Ishikawa (cell line): Measurements from ENCODE around the gene GRHPR.

Source experiments
- CEBPB ChIP-seq: IDR thresholded peaks from 2 replicates; pipeline ENCODE4 v1.6.1; 2012
- NFIC ChIP-seq: IDR thresholded peaks from 2 replicates; pipeline ENCODE4 v1.6.1; 2012
- TCF12 ChIP-seq: IDR thresholded peaks from 2 replicates; pipeline ENCODE4 v1.6.1; 2012; ENCODE audit warnings: low read depth
- TF ChIP-seq, protein P1 (sequence below): IDR thresholded peaks from 2 replicates; pipeline ENCODE4 v1.6.1; 2012
- TF ChIP-seq, protein P2 (sequence below): IDR thresholded peaks from 2 replicates; pipeline ENCODE4 v1.6.1; 2012; ENCODE audit warnings: low read depth, mild to moderate bottlenecking
- TF ChIP-seq, protein P3 (sequence below): IDR thresholded peaks from 2 replicates; pipeline ENCODE4 v1.6.1; 2012

DNA sequence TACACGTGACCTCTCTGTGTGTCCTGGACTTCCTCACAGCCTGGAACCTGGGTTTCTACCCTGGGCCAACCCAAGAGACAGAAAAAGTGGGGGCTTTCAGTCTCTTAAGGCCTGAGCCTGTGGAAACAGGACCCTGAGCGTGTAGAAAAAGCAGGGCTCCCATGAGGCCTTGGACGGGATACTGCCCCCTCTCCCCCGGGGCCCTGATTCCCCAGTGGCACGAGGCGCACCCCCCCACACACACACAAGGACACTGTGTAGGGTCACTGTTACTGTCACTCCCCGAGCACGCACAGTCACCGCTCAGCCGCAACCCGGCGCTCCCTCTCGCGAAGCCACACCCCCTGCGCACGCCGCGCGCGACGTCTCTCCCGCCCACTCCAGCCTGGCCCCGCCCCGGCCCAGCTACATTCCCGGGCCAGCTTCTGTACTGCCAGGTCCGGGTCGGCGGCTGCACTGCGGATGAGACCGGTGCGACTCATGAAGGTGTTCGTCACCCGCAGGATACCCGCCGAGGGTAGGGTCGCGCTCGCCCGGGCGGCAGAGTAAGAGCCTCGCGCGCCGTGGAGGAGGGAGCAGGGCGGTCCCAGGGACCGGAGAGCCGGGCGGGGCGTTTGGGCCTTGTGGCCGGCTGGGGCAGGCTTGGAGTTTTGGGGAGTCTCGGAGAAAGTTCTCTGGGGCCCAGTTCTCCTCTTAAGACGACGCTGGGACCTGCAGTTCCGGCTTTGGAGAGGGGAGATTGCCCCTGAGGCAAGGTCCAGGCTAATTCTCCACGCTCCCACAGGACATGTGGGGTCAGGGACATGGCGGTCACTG is at the start of gene GRHPR:
- TF ChIP-seq, protein P1, sequence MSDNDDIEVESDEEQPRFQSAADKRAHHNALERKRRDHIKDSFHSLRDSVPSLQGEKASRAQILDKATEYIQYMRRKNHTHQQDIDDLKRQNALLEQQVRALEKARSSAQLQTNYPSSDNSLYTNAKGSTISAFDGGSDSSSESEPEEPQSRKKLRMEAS = peak; percentile 68
- TF ChIP-seq, protein P2, sequence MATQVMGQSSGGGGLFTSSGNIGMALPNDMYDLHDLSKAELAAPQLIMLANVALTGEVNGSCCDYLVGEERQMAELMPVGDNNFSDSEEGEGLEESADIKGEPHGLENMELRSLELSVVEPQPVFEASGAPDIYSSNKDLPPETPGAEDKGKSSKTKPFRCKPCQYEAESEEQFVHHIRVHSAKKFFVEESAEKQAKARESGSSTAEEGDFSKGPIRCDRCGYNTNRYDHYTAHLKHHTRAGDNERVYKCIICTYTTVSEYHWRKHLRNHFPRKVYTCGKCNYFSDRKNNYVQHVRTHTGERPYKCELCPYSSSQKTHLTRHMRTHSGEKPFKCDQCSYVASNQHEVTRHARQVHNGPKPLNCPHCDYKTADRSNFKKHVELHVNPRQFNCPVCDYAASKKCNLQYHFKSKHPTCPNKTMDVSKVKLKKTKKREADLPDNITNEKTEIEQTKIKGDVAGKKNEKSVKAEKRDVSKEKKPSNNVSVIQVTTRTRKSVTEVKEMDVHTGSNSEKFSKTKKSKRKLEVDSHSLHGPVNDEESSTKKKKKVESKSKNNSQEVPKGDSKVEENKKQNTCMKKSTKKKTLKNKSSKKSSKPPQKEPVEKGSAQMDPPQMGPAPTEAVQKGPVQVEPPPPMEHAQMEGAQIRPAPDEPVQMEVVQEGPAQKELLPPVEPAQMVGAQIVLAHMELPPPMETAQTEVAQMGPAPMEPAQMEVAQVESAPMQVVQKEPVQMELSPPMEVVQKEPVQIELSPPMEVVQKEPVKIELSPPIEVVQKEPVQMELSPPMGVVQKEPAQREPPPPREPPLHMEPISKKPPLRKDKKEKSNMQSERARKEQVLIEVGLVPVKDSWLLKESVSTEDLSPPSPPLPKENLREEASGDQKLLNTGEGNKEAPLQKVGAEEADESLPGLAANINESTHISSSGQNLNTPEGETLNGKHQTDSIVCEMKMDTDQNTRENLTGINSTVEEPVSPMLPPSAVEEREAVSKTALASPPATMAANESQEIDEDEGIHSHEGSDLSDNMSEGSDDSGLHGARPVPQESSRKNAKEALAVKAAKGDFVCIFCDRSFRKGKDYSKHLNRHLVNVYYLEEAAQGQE = no peak
- peak; percentile 22; the same call in 1 of the 2 replicates for TF ChIP-seq TCF12
- TF ChIP-seq CEBPB = no peak
- no peak for TF ChIP-seq NFIC
- TF ChIP-seq, protein P3, sequence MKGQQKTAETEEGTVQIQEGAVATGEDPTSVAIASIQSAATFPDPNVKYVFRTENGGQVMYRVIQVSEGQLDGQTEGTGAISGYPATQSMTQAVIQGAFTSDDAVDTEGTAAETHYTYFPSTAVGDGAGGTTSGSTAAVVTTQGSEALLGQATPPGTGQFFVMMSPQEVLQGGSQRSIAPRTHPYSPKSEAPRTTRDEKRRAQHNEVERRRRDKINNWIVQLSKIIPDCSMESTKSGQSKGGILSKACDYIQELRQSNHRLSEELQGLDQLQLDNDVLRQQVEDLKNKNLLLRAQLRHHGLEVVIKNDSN = peak; percentile 86
